Stimulated activated naive CD4-positive, alpha-beta T cell treated with Interleukin-2 at 50 U/mL for 16 hours (primary cell): ENCODE data around the gene ADA.

Source experiments
- DNase-seq: peaks from one replicate; lab custom pipeline; 2025; lab: John Stamatoyannopoulos, UW

ADA gene

GRCh38 chr20:44644667-44645131 is 6.8 kb downstream of the ADA start:
- peak; percentile 29 for DNase-seq

DNA sequence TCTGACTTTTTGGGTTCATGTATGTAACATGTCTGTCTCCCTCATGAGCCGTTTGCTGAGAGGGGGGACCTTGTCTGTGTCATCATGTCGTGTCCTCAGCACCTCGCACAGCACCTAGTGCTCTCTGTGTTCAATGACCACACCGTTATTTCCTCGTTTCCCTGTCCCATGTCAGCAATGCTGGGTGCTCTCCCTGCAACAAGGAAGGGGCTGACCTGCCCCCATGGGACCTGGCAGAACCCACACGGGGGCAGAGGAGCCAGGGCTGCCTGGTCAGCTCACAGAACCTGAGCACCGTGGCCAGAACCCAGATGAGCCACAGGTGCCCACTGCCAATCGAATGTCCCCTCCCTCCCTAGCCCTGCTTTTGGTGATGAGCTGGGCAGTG is 7.3 kb downstream of the ADA start:
- no peak for DNase-seq

- peak; percentile 48 for DNase-seq
These were observed 7.8 kb downstream of the ADA start for GRCh38 chr20:44643596-44644229.

- no peak for DNase-seq
These were observed 8.4 kb downstream of the ADA start for GRCh38 chr20:44643154-44643519.

DNA sequence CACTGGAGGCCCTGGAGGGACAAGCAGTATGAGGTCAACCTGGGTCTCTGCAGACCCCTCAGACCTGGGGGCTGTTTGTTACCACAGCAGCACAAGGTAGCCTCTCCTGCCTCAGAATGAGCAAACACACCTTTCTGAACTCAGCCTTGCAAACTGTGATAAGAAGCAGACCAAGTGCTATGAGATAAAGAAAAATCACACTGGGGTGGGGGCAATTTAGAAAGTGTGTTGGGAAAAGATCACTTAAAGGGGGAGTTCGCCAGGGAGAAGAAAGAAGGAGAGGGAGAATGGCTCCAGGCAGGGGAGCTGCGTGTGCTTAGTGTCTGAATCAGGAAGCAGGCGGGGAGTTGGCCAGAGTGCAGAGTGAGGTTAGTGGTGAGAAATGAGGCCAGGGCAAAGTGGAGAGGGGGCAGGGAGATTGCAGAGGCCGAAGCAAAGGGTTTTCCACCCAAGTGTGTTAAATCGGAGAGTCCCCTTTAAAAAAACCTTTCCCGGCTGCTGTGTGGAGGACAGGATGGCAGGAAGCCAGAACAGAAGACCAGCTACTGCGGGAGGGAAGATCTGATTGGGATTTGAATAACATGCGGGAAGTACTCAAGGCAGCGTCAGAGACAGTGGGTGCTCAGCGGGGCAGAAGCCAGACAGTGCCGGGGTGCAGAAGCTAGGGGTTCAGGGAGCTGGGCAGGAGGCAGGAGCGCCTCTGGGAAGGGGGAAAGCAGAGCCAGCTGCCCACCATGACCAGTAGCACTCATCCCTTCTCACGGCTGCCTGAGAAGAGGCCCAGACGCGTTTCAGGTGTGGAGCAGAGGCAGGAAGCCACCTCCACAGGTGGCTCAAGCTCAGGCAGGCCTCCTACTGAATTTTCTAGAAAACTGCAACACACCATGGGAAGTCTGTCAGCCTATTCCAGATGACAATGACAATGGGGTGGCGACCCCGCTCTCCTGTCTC is 9.0 kb downstream of the ADA start:
- DNase-seq: peak; percentile 14

GRCh38 chr20:44641325-44641724 is 10.2 kb downstream of the ADA start:
- no peak for DNase-seq

DNA sequence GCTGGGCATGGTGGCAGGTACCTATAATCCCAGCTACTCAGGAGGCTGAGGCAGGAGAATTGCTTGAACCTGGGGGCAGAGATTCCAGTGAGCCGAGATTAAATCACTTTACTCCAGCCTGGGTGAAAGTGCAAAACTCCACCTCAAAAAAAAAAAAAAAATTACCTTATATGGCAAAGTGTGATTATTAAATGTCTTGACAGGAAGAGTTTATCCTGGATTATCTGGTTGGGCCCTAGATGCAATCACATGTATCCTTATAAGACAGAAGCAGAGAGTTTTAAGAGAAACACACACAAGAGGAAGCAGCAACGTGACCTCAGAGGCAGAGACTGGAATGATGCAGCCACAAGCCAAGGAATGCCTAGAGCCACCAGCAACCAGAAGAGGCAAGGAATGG is 11.0 kb downstream of the ADA start:
- DNase-seq: no peak

DNA sequence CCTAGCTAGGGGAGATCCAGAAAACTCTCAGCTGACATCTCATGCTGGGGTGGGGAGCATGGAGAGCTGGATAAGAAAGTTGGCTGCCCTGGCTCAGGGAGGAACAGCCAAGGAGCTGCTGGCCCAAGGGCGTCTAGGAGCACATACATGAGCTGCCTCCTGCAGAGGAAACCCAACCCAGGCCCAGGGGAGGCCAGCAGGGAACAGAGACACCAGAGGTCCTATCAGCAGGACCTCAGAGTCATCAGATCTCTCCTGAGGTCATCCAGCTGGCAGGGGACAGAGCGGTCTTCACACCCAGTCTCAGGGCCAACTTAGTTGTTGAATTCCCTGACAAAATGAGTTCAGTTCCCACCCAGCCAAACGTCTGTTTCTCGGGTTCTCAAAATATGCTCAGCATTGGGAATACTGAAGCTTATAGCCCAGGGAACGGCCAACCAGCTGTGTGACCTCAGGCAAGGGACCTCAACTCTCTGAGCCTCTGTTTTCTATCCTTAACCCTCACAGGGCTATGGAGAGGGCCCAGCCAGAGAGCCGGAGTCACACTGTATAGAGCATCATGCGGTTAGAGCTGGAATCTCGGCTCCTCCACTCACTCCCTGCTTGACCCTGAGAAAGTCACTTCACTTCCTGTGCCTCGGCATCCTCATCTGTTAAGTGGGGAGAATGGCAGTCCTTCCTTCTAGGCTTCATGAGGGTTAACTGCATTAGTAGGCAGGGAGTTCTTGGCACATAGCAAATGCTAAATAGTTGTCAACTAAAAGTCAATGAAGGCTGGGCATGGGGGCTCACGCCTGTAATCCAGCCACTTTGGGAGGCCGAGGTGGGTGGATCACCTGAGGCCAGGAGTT is 13.8 kb downstream of the ADA start:
- no peak for DNase-seq

- DNase-seq: no peak
These were observed 14.5 kb downstream of the ADA start for GRCh38 chr20:44637042-44637441.

GRCh38 chr20:44635877-44636276 is 15.6 kb downstream of the ADA start:
- DNase-seq: no peak

DNA sequence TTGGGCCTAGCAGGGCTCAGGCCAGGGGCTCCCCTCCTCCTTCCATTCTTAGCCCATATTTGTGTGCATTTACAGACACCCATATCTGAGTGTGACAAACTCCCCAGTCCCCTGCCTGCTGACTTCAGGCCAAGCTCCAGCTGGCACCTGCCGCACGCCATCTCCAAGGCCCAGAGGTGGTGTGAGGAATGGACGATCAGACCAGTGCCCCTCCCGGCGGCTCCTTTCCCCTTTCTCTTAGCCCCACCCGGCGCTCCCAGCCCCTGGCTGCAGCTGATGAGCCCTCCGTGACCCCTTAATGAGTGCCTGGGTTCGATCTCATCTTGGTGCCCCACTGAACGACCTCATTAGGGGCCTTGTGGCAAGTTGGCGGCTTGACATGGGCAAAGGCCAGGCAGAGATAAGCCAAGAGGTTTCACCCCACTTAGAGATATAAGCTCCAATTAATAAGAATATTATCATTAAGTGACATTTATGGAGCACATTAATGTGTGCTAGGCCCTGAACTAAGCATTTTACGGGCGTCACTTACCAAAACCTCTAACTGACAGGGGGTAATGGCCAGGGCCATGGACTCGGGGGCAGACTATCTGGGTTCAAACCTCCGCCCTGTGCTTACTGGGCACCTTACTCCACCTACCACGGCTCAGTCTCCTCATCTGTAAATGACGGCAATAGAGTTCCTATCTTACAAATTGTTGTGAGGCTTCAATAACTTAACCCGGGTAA is 17.5 kb downstream of the ADA start:
- DNase-seq: no peak

GRCh38 chr20:44633187-44633810 is 18.2 kb downstream of the ADA start:
- no peak for DNase-seq

DNA sequence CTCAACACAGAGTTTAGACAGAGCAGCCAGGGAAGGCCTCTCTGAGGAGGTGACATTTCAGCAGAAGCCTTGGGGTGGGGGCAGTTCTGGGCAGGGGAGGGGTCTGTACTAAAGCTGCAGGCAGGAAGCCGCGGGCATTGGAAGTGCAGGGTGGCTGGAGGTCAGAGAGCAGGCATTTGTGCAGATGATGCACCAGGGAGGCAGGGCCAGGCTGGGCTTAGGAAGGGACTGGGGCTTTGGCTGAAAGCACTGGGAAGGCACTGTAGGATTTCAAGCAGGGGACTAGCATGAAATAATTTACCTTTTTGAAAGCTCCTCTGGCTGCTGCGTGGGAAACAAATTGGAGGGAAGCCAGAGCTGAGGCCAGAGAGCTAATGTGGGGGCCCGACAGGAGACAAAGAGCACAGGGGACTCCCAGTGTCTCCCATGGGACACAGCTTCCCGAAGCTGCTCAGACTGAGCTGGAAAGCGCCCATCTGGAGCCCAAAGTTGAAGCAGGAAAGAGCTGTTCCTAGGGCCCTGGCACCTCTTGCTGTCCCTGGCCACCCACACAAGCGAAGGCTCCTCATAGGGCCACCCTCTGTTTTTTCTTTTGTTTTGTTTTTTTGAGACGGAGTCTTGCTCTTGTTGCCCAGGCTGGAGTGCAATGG is 19.3 kb downstream of the ADA start:
- DNase-seq: no peak

DNA sequence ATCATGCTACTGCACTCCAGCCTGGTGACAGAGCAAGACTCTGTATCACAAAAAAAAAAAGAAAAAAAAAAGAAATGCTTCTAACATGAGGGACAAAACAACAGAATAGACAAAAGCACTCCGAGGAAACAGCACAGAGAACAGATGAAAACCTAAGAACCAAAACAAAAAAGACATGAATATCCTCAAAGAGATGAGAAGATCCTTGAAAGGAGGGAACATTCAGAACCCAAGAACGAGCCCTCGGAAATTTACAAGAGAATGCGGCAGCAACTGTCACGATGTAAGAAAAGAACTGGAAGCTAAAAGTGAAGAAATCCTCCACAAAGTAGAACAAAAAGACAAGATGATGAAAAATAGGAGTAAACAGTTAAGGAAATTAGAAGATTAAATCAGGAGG is 21.2 kb downstream of the ADA start:
- no peak for DNase-seq

DNA sequence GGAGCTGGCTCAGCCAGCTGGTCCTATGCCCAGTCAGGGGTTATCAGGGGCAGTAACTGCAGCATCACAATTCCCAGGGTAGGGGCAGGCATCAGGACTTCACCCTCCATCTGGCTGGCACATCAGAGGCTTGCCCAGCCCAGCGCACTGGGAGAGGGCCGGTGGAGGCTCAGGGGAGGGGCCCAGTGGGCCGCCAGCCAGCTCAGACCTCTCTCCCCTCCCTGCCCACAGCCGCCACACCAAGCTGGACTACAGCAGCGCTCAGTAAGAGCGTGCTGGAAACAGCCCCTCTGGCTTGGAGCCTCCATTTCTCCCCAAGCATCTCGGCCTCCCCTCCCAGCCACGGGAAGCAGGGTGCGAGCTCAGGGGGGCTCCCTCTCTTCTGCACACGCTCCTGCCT is 22.0 kb downstream of the ADA start:
- DNase-seq: no peak

DNA sequence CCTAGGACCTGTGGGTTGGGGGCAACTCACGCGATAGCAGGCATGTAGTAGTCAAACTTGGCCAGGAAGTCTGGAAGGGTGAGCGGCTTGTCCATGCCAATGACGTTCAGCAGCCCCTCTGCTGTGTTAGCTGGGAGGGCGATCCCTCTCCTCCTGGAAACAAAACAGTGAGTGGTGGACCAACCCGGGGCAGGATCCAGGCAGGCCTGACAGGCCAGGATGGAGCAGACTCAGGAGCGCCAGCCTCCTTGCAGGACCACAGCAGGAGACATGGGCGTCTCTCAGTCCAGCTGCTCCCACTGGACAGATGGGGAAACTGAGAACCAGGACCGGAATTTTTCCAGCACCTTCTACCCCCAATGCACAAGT is 22.5 kb downstream of the ADA start:
- no peak for DNase-seq

DNA sequence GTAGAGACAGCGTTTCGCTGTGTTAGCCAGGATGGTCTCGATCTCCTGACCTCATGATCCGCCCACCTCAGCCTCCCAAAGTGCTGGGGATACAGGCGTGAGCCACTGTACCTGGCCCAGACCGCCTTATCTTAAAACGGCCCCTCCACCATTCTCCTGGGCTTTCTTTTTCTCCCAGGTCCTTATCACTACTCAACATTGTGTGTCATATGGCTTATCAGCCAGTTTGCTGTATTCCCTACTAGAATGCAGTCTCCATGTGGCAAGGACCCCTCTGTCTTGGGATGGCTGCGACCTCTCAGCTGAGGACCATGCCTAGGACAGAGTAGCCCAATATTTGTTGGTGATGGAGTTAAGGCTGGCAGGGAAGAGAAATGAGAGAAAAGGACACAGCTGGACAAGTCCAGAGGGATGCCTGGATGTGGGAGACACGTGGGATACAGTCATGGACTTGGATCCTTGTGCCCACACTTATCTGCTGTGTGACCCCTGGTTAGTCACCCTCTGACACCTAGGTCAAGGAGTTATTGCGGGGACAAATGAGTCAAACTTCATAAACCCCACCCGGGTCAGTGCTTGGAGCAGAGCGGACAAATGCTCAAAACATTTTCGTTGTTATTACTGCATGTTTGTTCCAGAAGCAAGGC is 24.0 kb downstream of the ADA start:
- no peak for DNase-seq

GRCh38 chr20:44626278-44626677 is 25.2 kb downstream of the ADA start:
- no peak for DNase-seq

- DNase-seq: no peak
These were observed 26.1 kb downstream of the ADA start for GRCh38 chr20:44625361-44625760.

GRCh38 chr20:44624743-44625271 is 26.7 kb downstream of the ADA start:
- DNase-seq: no peak
